ENCODE measurements around the gene TRAF3IP1.

DNA sequence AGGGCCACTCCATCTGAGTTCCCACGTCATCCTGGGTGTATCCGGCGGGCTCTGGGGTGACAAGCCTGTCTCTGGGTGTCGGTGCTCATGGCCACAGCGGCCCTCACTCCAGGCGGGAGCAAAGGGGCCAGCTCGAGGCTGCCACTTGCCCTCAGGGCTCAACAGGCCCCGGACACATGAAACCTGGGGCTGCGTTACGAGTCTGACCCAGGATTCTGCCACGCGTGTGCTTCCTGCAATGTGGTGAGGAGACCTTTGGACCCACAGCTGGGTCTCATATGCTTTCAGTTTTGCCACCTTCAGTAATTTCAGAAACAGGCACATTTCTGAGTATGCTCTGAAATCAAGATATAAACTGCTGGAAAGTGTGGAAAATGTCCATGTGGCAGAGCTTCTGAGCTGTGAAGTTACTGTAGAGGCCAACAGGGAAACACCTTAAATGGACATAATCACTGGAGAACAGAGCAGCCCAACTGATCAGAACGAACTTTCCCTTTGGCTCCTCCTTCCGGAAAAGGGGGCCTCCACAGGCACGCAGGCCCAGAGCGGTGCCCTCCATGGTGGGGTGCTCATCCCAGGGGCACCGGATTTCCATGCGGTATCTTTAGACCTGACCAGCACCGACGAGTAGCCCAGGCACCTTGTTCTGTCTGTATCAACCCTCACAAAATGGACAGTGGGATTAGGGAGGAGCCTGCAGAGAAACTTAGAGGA lies 46.0 kb upstream of the TRAF3IP1 start:
- TF ChIP-seq, protein P1, sequence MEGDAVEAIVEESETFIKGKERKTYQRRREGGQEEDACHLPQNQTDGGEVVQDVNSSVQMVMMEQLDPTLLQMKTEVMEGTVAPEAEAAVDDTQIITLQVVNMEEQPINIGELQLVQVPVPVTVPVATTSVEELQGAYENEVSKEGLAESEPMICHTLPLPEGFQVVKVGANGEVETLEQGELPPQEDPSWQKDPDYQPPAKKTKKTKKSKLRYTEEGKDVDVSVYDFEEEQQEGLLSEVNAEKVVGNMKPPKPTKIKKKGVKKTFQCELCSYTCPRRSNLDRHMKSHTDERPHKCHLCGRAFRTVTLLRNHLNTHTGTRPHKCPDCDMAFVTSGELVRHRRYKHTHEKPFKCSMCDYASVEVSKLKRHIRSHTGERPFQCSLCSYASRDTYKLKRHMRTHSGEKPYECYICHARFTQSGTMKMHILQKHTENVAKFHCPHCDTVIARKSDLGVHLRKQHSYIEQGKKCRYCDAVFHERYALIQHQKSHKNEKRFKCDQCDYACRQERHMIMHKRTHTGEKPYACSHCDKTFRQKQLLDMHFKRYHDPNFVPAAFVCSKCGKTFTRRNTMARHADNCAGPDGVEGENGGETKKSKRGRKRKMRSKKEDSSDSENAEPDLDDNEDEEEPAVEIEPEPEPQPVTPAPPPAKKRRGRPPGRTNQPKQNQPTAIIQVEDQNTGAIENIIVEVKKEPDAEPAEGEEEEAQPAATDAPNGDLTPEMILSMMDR (IDR thresholded peaks at IDR 0.05) = no peak
- no peak for TF ChIP-seq POLR2A (IDR thresholded peaks at IDR 0.05)
